Measurements from ENCODE around the gene KLK3.

Gene KLK3

GRCh38 chr19:50869479-50869878, 14.8 kb downstream of the KLK3 start:
- TF ChIP-seq TAF1 (IDR thresholded peaks at IDR 0.05; ENCODE audit: low read depth) (no peak), ZBTB7A (IDR thresholded peaks at IDR 0.05; ENCODE audit: low read depth) (no peak), EGR1 (IDR thresholded peaks at IDR 0.05) (no peak), TEAD4 (IDR thresholded peaks at IDR 0.05) (no peak), FOXM1 (IDR thresholded peaks at IDR 0.05; ENCODE audit: borderline replicate concordance, low read depth) (no peak), CEBPB (IDR thresholded peaks at IDR 0.05) (no peak), TCF12 (IDR thresholded peaks at IDR 0.05; ENCODE audit: low read depth) (no peak), YY1 (IDR thresholded peaks at IDR 0.05; ENCODE audit: low read depth) (no peak), RAD21 (IDR thresholded peaks at IDR 0.05; ENCODE audit: low read depth) (no peak), CREB1 (IDR thresholded peaks at IDR 0.05; ENCODE audit: low read depth) (no peak), MAX (IDR thresholded peaks at IDR 0.05) (no peak), NFIC (IDR thresholded peaks at IDR 0.05) (no peak), EP300 (IDR thresholded peaks at IDR 0.05; ENCODE audit: borderline replicate concordance) (no peak)
- TF ChIP-seq, protein P1, sequence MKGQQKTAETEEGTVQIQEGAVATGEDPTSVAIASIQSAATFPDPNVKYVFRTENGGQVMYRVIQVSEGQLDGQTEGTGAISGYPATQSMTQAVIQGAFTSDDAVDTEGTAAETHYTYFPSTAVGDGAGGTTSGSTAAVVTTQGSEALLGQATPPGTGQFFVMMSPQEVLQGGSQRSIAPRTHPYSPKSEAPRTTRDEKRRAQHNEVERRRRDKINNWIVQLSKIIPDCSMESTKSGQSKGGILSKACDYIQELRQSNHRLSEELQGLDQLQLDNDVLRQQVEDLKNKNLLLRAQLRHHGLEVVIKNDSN (IDR thresholded peaks at IDR 0.05): no peak
- TF ChIP-seq, protein P2, sequence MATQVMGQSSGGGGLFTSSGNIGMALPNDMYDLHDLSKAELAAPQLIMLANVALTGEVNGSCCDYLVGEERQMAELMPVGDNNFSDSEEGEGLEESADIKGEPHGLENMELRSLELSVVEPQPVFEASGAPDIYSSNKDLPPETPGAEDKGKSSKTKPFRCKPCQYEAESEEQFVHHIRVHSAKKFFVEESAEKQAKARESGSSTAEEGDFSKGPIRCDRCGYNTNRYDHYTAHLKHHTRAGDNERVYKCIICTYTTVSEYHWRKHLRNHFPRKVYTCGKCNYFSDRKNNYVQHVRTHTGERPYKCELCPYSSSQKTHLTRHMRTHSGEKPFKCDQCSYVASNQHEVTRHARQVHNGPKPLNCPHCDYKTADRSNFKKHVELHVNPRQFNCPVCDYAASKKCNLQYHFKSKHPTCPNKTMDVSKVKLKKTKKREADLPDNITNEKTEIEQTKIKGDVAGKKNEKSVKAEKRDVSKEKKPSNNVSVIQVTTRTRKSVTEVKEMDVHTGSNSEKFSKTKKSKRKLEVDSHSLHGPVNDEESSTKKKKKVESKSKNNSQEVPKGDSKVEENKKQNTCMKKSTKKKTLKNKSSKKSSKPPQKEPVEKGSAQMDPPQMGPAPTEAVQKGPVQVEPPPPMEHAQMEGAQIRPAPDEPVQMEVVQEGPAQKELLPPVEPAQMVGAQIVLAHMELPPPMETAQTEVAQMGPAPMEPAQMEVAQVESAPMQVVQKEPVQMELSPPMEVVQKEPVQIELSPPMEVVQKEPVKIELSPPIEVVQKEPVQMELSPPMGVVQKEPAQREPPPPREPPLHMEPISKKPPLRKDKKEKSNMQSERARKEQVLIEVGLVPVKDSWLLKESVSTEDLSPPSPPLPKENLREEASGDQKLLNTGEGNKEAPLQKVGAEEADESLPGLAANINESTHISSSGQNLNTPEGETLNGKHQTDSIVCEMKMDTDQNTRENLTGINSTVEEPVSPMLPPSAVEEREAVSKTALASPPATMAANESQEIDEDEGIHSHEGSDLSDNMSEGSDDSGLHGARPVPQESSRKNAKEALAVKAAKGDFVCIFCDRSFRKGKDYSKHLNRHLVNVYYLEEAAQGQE (IDR thresholded peaks at IDR 0.05; ENCODE audit: low read depth): no peak

GRCh38 chr19:50870417-50871089, 15.8 kb downstream of the KLK3 start:
- no peak for TF ChIP-seq EP300 (IDR thresholded peaks at IDR 0.05; ENCODE audit: borderline replicate concordance)
- TF ChIP-seq RAD21 (IDR thresholded peaks at IDR 0.05; ENCODE audit: low read depth): peak; percentile 35; the same call in 1 of the 2 replicates
- TF ChIP-seq CREB1 (IDR thresholded peaks at IDR 0.05; ENCODE audit: low read depth): peak; percentile 53; the same call in 1 of the 2 replicates
- TF ChIP-seq FOXM1 (IDR thresholded peaks at IDR 0.05; ENCODE audit: borderline replicate concordance, low read depth): no peak
- TF ChIP-seq TCF12 (IDR thresholded peaks at IDR 0.05; ENCODE audit: low read depth): no peak
- 0 out of 2 replicates have a peak, but pooled peaks have one; percentile 42 for TF ChIP-seq MAX (IDR thresholded peaks at IDR 0.05)
- TF ChIP-seq, protein P1 (IDR thresholded peaks at IDR 0.05): no peak

DNA sequence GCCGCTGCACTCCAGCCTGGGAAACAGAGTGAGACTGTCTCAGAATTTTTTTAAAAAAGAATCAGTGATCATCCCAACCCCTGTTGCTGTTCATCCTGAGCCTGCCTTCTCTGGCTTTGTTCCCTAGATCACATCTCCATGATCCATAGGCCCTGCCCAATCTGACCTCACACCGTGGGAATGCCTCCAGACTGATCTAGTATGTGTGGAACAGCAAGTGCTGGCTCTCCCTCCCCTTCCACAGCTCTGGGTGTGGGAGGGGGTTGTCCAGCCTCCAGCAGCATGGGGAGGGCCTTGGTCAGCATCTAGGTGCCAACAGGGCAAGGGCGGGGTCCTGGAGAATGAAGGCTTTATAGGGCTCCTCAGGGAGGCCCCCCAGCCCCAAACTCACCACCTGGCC, 18.3 kb downstream of the KLK3 start, which contains the start of gene KLK2:
Gene KLK2, plus strand, starts transcription at position 384 of the 400 bp plus-strand sequence. CDS start 35 bp downstream, outside the sequence.
- TF ChIP-seq ZBTB7A (IDR thresholded peaks at IDR 0.05; ENCODE audit: low read depth) (no peak), RAD21 (IDR thresholded peaks at IDR 0.05; ENCODE audit: low read depth) (no peak), TCF12 (IDR thresholded peaks at IDR 0.05; ENCODE audit: low read depth) (no peak), NFIC (IDR thresholded peaks at IDR 0.05) (no peak), CEBPB (IDR thresholded peaks at IDR 0.05) (no peak), TEAD4 (IDR thresholded peaks at IDR 0.05) (no peak), YY1 (IDR thresholded peaks at IDR 0.05; ENCODE audit: low read depth) (no peak), MAX (IDR thresholded peaks at IDR 0.05) (no peak), TAF1 (IDR thresholded peaks at IDR 0.05; ENCODE audit: low read depth) (no peak), EGR1 (IDR thresholded peaks at IDR 0.05) (no peak), CREB1 (IDR thresholded peaks at IDR 0.05; ENCODE audit: low read depth) (no peak), EP300 (IDR thresholded peaks at IDR 0.05; ENCODE audit: borderline replicate concordance) (no peak), FOXM1 (IDR thresholded peaks at IDR 0.05; ENCODE audit: borderline replicate concordance, low read depth) (no peak)
- TF ChIP-seq, protein P2 (IDR thresholded peaks at IDR 0.05; ENCODE audit: low read depth): no peak
- TF ChIP-seq, protein P1 (IDR thresholded peaks at IDR 0.05): no peak

DNA sequence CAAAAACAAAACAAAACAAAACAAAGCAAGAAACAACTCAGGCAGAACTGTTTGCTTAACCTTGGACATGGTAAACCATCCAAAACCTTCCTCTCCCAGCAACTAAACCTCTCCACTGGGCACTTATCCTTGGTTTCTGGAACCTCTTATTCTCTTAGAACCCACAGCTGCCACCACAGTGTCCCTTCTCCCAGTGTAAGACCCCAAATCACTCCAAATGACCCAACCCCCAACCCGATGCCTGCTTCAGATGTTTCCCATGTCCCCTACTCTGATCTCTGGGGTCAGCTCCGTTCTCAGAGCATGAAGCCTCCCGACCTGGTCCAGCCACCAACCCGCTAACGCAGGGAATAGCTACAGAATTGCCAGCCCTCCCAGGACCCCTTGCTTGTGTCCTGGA, 19.5 kb downstream of the KLK3 start:
- no peak for TF ChIP-seq YY1 (IDR thresholded peaks at IDR 0.05; ENCODE audit: low read depth)
- TF ChIP-seq RAD21 (IDR thresholded peaks at IDR 0.05; ENCODE audit: low read depth): no peak
- TF ChIP-seq TEAD4 (IDR thresholded peaks at IDR 0.05): no peak
- TF ChIP-seq ZBTB7A (IDR thresholded peaks at IDR 0.05; ENCODE audit: low read depth): no peak
- no peak for TF ChIP-seq NFIC (IDR thresholded peaks at IDR 0.05)
- no peak for TF ChIP-seq FOXM1 (IDR thresholded peaks at IDR 0.05; ENCODE audit: borderline replicate concordance, low read depth)
- no peak for TF ChIP-seq TAF1 (IDR thresholded peaks at IDR 0.05; ENCODE audit: low read depth)
- TF ChIP-seq EP300 (IDR thresholded peaks at IDR 0.05; ENCODE audit: borderline replicate concordance): no peak
- TF ChIP-seq CEBPB (IDR thresholded peaks at IDR 0.05): no peak
- TF ChIP-seq MAX (IDR thresholded peaks at IDR 0.05): no peak
- TF ChIP-seq EGR1 (IDR thresholded peaks at IDR 0.05): no peak
- TF ChIP-seq, protein P1 (IDR thresholded peaks at IDR 0.05): no peak
- no peak for TF ChIP-seq TCF12 (IDR thresholded peaks at IDR 0.05; ENCODE audit: low read depth)

Measured in Ishikawa (cell line).